Skin of body (tissue), 2 donors: ENCODE data around the gene PROSER3. TPM values are rescaled to one million over a fixed set of nuclear protein-coding genes. Genes with fewer than 3 reads are reported as not detected.

ENCODE experiments used
- DNase-seq: peaks from one replicate; lab custom pipeline; 2025; lab: John Stamatoyannopoulos, UW
- total RNA-seq: library from RNA; depleted of rRNA; stranded (reverse); fragments of >200 nt; gene quantifications from one replicate; pipeline ENCODE4 v1.2.3, GENCODE V29; 2014

PROSER3 gene
- total RNA-seq = 4.5 TPM

DNA sequence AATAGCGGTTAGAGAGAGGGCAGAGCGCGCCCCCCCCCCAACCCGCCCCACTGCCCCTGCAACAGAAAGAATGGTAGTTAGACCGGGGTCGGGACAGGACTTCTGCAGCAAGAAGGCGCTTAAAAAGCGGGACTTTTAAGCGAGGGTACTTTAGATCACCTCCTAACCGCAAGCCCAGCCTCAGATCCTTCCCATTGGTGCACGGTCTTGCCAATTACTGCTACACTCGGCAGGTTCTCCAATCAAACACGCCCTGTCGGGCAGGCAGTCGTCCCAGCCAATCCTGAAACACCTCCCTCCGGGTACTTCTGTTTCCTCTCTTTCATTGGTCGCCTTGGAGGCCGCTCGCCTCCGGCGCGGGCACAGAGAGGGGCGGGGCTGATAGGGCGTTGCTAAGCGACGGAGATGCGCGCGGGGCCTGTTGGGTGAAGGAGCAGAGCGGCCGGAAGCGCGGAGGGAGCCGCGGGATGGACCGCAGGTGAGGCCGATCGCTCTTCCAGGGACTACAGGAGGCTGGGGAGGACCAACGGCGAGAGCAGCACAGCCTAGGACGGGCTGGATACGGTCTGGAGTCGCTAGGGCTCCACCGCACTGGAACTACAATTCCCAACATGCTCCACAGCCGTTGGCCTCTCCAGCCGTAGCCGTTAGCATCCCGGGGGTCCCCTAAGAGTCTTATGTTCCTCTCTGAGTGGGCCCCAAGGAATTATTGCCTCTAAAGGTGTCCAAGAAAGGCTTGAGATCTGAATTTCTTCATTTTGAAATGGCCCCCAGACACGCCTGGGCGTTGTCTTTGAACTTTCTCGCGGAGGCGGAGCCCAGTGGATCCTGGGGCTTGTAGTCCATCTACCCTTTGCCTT, at the start of gene PROSER3:
PROSER3 (plus strand) TSS at position 428 of the 860 bp plus-strand sequence; CDS start at position 468, 40 bp downstream.
- DNase-seq = peak; percentile 100

DNA sequence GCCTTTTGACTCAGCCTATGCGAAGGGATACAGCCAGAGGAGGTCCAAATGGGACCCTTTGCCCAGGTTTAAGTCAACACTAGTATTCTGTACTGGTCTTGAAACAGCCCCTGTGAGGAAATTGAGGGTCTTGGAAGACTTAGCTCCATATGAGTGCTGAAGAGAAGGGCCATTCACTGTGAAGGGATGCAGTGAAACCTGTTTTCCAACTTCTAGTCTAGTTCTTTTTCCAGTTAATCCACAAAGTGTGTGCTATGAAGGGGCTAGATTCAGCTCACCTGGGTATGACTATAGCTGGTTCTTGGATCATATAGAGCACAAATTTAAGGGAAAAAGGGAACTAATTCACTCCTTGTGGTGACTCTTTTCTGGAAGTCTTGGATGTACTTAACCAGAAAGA, 49.6 kb upstream of the PROSER3 start:
- DNase-seq = no peak

DNA sequence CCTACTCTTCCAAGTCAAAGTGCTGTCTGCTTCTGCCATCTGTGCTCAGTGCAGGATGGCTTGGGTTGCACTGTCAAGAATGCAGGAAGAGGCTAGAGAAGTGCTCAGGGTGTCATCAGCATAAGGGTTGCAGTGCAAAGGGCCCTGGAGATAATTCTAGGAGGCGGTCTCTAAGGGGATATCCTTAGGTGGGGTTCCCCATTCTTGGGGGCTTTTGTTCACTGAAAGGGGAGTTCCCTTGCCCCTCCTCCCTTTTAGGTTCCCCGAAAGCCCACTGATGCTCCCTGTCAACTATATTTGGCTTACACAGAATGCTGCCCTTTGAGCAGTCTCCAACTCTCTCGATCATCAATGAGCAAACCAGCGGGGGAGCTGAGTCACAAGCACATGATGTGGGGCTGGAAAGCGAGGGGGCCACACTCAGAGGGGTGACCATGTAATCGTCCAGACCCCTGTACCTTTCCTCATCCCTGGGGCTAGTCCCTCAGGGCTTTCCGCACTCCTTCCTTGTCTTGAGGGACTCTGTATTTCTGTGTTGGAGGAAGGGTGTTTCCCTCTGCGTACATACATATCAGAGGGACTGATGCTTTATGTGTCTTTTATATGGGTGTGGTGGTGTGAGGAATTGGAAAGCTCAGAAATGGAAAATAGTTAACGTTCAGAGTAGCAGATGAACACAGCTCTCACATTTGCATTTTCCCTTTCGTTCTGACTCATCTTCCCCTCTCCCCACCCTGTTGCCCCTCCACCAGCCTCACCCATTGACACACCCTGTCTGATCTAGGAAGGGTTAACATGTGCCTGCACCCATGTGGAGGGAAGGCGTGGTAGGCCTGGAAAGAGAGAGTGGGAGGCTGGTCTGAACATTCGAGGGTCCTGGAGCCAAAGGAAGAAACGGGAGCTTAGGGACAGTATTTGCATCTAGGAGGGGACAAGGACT, 46.9 kb upstream of the PROSER3 start:
- DNase-seq = no peak

DNA sequence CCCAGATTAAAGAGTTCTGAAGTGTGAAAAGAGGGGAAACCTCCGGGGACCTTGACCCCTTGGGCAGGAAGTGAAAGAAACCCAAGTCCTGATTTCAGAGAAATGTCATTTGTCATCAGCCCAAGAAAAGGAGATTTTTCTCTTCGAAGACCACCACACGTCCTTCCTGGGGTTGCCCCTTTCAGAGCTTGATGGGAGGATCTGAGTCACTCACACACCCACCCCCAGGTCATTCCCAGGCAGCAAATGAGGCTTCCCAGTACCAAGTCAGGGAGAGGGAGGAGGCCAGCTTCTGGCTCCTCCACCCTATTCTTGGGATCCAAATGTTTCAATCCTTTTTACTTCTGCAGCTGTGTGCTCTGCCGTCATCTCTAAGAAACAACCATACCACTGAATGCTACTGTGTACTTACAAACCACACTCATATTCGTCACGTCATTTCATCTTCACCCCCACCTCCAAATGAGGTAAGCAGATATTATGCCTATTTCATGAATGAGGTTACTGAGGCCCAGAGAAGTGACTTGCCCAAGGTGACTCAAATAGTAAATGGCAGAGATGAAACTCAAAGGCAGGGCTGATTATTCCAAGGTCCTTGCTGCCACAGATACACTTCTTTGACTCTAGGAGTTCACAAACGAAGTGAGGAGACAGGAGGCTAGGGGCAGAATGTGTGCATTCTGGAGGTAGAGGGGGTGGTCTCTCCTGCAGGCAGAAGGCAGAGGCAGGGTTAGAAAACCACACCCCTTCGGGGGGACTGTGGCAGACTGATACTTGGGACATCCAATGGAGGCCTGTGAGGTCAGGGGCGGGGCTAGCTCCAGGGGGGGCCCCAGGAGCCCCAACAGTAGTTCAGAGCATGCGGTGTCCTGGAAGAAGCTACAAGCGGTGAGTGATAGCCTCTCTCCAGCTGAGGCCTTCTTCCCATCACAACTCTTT, 45.1 kb upstream of the PROSER3 start:
- DNase-seq = no peak

DNA sequence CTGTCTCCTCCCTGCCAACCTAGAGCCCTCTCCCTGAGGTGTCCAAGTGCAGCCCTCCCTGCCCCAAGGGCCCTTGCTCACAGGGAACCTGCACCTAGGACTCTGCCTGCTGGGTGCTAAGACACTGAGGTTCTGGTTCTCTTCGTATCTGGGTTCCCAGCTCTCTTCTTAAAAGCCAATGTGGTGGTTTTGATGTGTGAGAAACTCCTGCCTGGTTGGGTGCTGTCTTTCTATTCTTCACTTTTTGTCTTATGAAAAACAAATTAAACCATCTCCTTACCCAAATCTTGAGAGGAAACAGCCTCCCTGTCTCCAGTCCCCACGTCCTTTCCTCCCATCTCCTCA, 44.5 kb upstream of the PROSER3 start:
- no peak for DNase-seq

DNA sequence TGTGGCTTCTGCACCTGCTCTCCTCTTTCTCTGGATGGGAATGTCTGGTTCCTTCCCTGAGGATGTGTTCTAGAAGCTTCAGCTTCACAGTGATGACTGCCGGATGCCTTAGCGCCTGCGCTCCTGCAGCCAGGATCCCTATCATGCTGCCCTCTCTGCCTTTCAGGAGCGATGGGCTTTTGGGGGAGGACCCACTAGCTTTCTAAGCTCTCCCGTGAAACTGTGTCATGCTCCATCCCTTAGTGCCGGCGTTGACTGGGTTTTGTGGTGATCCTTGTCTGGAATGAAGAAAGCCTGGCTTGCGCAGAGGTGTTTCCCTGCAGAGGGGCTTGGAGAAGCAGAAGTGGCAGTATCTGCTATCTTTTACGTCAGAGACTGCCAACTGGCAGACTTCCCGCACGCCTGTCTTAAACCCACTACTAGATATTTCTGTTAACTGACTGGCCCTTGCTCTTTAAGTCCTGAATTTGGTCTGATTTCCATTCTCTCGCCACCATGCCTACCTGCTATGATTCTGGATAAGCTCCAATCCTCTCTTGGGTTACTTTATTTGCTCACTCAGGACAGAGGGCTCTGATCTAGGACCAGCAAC, 44.0 kb upstream of the PROSER3 start:
- no peak for DNase-seq

DNA sequence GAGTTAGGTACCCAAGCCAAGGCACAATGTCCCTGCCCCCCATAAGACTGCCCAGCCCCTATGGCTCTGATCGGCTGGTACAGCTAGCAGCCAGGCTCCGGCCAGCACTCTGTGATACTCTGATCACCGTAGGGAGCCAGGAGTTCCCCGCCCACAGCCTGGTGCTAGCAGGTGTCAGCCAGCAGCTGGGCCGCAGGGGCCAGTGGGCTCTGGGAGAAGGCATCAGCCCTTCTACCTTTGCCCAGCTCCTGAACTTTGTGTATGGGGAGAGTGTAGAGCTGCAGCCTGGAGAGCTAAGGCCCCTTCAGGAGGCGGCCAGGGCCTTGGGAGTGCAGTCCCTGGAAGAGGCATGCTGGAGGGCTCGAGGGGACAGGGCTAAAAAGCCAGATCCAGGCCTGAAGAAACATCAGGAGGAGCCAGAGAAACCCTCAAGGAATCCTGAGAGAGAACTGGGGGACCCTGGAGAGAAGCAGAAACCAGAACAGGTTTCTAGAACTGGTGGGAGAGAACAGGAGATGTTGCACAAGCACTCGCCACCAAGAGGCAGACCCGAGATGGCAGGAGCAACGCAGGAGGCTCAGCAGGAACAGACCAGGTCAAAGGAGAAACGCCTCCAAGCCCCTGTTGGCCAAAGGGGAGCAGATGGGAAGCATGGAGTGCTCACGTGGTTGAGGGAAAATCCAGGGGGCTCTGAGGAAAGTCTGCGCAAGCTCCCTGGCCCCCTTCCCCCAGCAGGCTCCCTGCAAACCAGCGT, 43.2 kb upstream of the PROSER3 start:
- no peak for DNase-seq

DNA sequence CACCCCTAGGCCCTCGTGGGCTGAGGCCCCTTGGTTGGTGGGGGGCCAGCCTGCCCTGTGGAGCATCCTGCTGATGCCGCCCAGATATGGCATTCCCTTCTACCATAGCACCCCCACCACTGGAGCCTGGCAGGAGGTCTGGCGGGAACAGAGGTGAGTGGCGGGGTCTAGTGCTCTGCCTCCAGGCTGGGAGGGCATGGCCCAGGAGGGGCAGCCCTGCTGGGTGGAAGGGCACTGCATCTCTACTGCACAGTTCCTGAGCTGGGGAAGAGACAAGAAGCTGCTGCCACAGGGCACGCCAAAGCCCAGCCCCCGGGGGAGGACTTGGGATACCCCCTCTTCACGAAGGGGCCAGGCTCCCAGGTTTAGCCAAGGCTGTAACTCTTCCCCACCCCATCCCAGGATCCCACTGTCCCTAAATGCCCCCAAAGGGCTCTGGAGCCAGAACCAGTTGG, 42.6 kb upstream of the PROSER3 start:
- DNase-seq = no peak

DNA sequence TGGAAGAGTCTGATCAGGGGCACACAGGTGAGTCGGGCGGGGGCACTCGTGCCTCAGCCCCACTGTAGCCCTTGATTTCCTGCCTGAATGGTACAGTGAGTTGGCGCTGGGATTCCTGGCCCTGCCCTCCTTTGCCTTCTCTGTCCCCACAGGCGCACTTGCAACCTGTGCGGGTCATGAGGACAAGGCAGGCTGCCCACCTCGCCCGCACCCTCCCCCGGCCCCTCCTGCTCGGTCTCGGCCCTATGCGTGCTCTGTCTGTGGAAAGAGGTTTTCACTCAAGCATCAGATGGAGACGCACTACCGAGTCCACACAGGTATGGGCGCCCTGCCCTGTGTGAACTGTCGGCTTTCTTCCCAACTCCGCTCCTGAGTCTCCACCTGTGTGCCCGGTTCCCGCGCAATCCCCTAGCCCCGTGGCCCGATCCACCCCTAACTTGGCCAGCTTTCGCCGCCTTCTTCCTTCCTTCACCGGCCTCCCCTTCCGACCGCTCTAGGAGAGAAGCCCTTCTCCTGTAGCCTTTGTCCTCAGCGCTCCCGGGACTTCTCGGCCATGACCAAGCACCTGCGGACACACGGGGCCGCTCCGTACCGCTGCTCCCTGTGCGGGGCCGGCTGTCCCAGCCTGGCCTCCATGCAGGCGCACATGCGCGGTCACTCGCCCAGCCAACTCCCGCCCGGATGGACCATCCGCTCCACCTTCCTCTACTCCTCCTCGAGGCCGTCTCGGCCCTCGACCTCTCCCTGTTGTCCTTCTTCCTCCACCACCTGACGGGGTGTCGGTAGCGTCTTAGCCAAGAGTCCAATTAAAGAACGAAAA, 41.8 kb upstream of the PROSER3 start:
- no peak for DNase-seq

DNA sequence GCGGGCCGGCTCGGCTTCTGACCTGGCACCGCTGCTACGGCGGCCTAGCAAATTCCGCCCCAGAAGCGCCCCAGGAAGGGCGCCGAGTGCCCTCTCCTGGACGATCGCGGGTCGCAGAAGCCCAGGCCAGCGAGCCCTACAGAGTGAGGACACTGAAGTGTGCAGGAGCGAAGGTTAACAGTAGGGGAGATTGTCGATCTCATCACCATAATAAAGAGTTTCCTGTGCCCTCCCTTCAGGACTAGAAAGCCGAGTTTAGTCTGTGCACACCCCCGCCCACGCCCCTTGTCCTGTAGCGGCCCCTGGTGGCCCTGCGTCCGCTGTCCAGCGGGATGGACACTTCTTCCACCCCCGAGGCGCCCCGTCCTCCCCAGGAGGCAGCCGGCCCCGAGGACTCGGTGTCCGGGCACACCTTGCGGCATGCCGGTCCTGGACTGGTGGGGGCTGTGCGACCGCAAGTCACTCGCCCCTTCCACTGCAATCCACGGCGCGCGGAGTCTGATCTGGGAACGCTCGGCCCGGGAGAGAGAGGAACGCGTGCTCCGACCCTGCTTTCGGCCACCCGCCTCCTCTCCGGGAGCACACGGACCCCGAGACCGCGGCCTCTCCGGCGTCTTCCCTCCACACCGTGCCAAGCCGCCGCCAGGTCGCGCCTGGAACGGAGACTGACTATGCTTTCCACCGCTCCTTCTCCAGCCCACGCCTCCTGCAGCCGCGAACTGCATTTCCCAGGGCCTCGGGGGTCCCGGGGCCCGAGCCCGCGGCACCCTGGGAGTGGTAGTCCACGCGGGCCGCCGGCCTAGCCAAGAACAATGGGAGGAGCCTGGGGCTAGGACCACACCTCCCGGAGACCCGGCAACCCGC, 40.9 kb upstream of the PROSER3 start:
- DNase-seq = peak; percentile 93

DNA sequence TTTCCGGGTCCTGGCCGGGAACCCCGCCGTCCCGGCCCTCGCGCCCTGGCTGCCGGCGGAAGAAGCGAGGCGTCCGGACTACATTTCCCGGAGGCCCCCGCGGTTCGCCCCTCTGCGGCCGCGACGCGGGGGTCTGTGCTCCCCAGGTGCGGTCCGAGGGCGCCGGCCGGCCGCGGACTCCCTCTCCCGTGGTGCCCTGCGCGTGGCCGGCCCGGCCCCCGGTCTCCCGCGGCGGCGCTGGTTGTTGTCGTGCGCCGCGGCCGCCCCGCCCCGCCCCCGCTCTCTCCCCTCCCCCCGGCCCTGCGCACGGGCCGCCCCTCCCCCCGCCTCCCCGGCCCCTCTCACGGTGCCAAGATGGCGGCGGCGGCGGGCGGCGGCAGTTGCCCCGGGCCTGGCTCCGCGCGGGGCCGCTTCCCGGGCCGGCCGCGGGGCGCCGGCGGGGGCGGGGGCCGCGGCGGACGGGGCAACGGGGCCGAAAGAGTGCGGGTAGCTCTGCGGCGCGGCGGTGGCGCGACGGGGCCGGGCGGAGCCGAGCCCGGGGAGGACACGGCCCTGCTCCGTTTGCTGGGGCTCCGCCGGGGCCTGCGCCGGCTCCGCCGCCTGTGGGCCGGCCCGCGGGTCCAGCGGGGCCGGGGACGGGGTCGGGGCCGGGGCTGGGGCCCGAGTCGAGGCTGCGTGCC, 40.2 kb upstream of the PROSER3 start, which contains the start of gene KMT2B:
KMT2B (plus strand) TSS at position 339 of the 680 bp plus-strand sequence; CDS start at position 355, 16 bp downstream.
- DNase-seq = no peak

DNA sequence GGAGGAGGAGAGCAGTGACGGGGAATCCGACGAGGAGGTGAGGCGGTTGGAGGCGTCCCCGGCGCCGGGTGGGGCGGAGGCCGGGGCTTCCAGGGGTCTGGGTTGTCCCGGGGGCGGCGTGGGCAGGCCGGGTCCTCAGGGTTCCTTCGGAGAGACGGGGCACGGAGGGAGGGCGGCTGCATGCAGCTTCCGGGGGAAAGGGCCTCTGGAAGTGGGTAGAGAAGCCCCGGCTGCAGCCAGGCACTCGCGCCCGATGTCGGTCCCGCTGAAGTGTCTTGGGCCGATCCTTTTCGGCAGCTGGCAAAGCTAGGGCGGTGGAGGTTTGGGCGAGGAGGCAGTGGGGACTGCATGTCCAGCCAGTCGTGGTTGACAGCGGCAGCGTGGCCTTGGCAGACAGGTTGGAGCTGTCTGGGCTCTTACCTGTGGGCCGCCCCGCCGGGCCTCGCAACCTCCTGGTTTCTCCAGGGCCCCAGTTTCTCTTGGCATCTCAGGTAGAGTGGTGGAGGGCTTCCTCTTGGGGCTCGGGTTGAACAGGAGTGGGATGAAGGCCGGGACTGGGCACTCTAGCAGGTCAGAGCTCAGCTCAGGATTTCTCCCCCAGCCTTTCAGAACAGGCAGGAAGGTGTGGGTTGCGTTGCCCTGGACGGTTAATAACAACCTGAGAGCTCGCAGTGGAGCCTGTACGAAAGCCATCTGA, 39.5 kb upstream of the PROSER3 start:
- no peak for DNase-seq

DNA sequence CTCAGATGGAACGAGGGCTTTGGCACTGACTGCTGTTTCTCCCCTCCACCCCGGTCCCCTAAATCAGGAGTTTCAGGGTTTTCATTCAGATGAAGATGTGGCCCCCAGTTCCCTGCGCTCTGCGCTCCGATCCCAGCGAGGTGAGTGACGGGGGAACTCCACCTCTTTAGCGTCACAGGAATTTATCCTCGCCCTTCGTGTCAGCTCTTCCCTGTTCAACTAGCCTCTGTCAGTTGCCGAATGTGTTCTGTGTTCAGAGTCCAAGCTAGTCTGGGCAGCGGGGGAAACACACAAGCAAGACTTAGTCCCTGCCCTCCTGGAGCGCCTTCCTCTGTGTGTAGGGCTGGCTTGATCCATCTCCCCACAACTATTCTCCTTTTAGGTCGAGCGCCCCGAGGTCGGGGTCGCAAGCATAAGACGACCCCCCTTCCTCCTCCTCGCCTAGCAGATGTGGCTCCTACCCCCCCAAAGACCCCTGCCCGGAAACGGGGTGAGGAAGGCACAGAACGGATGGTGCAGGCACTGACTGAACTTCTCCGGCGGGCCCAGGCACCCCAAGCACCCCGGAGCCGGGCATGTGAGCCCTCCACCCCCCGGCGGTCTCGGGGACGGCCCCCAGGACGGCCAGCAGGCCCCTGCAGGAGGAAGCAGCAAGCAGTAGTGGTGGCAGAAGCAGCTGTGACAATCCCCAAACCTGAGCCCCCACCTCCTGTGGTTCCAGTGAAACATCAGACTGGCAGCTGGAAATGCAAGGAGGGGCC, 38.4 kb upstream of the PROSER3 start:
- no peak for DNase-seq

DNA sequence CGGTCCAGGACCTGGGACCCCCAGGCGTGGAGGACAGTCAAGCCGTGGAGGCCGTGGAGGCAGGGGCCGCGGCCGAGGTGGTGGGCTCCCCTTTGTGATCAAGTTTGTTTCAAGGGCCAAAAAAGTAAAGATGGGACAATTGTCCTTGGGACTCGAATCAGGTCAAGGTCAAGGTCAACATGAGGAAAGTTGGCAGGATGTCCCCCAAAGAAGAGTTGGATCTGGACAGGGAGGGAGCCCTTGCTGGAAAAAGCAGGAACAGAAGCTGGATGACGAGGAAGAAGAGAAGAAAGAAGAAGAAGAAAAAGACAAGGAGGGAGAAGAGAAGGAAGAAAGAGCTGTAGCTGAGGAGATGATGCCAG, 37.8 kb upstream of the PROSER3 start:
- DNase-seq = no peak

DNA sequence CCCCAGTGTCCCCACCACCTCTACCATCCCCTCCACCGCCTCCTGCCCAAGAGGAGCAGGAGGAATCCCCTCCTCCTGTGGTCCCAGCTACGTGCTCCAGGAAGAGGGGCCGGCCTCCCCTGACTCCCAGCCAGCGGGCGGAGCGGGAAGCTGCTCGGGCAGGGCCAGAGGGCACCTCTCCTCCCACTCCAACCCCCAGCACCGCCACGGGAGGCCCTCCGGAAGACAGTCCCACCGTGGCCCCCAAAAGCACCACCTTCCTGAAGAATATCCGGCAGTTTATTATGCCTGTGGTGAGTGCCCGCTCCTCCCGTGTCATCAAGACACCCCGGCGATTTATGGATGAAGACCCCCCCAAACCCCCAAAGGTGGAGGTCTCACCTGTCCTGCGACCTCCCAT, 37.3 kb upstream of the PROSER3 start:
- no peak for DNase-seq

DNA sequence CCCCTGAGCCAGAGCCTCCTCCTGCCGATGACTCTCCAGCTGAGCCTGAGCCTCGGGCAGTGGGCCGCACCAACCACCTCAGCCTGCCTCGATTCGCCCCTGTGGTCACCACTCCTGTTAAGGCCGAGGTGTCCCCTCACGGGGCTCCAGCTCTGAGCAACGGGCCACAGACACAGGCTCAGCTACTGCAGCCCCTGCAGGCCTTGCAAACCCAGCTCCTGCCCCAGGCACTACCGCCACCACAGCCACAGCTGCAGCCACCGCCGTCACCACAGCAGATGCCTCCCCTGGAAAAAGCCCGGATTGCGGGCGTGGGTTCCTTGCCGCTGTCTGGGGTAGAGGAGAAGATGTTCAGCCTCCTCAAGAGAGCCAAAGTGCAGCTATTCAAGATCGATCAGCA, 36.6 kb upstream of the PROSER3 start:
- no peak for DNase-seq
